ENCODE results near the gene ARHGEF19. TPM values are rescaled to one million over a fixed set of nuclear protein-coding genes. Genes with fewer than 3 reads are reported as not detected.

ARHGEF19 gene
- total and polyA plus RNA-seq, 11 donors: 0.97 to 3.8 (median 2.3) TPM

DNA sequence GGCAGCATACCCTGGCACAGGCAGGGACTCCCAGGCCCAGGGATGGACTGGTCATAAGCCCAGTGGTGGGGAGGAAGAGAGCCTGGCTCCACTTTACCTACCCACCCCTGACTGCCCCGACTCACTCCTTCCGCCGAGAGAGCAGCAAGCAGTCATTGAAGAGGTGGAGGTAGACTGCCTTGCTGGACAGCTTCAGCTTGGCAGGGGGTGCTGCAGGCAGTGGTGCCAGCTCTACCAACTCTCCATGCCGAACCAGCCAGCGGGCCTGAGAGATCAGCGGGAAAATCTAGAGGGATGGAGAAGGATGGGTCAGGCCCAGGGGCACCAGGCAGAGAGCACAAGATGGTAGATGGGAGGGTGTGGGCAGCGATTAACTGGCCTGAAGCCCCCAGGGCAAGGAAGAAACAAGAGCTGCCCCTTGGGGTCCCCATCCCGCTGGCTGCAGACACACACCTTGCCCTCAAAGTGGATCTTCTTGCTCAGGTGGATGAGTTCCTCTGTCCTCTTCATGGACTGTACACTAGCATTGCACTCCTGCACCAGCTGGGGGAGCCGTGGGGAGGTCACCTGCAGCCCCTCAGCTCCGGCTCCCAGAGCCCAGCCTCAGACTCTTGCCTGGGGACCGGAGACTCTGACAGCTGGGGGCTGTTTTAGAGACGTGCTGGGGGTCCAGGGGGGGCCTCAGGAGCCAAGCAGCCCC lies 7.7 kb downstream of the ARHGEF19 start:
- TF ChIP-seq, protein P1, sequence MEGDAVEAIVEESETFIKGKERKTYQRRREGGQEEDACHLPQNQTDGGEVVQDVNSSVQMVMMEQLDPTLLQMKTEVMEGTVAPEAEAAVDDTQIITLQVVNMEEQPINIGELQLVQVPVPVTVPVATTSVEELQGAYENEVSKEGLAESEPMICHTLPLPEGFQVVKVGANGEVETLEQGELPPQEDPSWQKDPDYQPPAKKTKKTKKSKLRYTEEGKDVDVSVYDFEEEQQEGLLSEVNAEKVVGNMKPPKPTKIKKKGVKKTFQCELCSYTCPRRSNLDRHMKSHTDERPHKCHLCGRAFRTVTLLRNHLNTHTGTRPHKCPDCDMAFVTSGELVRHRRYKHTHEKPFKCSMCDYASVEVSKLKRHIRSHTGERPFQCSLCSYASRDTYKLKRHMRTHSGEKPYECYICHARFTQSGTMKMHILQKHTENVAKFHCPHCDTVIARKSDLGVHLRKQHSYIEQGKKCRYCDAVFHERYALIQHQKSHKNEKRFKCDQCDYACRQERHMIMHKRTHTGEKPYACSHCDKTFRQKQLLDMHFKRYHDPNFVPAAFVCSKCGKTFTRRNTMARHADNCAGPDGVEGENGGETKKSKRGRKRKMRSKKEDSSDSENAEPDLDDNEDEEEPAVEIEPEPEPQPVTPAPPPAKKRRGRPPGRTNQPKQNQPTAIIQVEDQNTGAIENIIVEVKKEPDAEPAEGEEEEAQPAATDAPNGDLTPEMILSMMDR (IDR thresholded peaks at IDR 0.05): peak in 7 of 12 donors; percentile 10 to 40 (median 31)
- no peak for TF ChIP-seq POLR2A (IDR thresholded peaks at IDR 0.05)
- Histone ChIP-seq H3K4me3 (no peak overlapping the region), H3K9me3 (no peaks in the 10 kb centered on the region), H3K36me3 (peaks cover 0 to 7% (median 0%) of the 10 kb centered on the region in 9 donors), H3K4me1 (peaks cover 0 to 23% (median 13%) of the 10 kb centered on the region in 12 donors), H3K27ac (no peak overlapping the region), H3K27me3 (no peaks in the 10 kb centered on the region)
- no peak for ATAC-seq
- WGBS, 4 donors: 76 to 84% (median 80%) methylated on average over 10 to 12 of the region's 12 CpGs
- intact Hi-C loops (cut with DNase I): loop anchor here (5.0 to 10.0 kb wide), 6 partner anchors 38 to 163 kb away; partner anchors contain the start of genes SZRD1 (in 3 of the 10) and FBXO42 (in 2 of the 10)
- no peak for DNase-seq

DNA sequence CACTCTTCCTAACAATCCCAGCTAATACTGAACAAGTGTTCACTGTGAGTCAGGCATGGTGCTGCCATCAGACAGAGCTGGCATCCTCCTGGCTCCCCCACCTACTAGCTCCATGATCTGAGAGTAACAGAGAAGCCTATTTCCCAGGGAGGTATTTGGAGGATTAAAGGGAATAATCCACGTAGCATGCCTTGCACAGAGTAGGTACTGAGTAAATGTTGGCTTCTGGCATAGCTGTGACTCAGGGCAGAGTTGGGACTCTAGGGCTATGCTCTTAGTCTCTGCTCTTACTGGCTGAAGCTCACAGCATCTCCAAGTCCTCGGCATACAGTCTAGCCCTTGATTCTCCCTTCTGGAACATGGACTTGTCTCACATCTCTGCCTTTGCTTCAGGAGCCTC lies 8.2 kb downstream of the ARHGEF19 start:
- Histone ChIP-seq H3K36me3 (peaks cover 0 to 7% (median 0%) of the 10 kb centered on the region in 9 donors), H3K4me1 (peaks cover 0 to 23% (median 13%) of the 10 kb centered on the region in 12 donors), H3K27me3 (no peaks in the 10 kb centered on the region), H3K4me3 (no peak overlapping the region), H3K9me3 (no peaks in the 10 kb centered on the region), H3K27ac (no peak overlapping the region)
- TF ChIP-seq, protein P1 (IDR thresholded peaks at IDR 0.05): no peak
- TF ChIP-seq POLR2A (IDR thresholded peaks at IDR 0.05): no peak
- 79 to 93% (median 92%) methylated on average over 2 of the region's 2 CpGs for WGBS, 4 donors
- ATAC-seq: no peak
- DNase-seq: no peak
- intact Hi-C loops (cut with DNase I): loop anchor here in 3 of 10 donors (5.0 to 10.0 kb wide), 3 partner anchors 38 to 161 kb away; partner anchors contain the start of gene SZRD1 (in 1 of the 3)

DNA sequence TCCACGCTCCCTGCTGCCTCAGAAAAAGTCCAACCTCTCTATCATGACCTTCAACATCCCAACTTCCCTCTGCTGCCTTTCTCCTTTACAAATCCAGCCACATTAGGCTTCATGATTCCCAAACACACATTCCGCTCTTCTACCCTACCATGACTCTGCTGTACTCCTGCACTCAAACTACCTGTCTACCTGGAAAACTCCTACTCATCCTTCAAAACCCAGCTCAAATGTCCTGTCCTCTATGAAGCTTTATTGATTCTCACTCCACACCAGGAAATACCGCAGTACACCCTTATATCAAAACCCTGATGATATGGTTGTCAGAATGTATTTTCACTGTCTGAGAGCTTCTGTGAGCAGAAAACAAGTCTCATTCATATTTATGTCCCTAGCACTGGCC lies 8.9 kb downstream of the ARHGEF19 start:
- DNase-seq: no peak
- Histone ChIP-seq H3K4me3 (no peak overlapping the region), H3K36me3 (peaks cover 0 to 7% (median 0%) of the 10 kb centered on the region in 9 donors), H3K4me1 (peaks cover 0 to 23% (median 13%) of the 10 kb centered on the region in 12 donors), H3K9me3 (no peaks in the 10 kb centered on the region), H3K27me3 (no peaks in the 10 kb centered on the region), H3K27ac (no peak overlapping the region)
- TF ChIP-seq, protein P1 (IDR thresholded peaks at IDR 0.05): no peak
- no peak for TF ChIP-seq POLR2A (IDR thresholded peaks at IDR 0.05)
- intact Hi-C loops (cut with DNase I): loop anchor here in 3 of 10 donors (5.0 to 10.0 kb wide), 3 partner anchors 39 to 161 kb away; partner anchors contain the start of gene SZRD1 (in 1 of the 3)
- 33 to 67% (median 48%) methylated on average over 3 of the region's 3 CpGs for WGBS, 4 donors
- ATAC-seq: no peak

Measured in heart left ventricle (tissue), 16 donors.